Measurements from ENCODE around the gene TSEN54.

- TF ChIP-seq MAX (IDR thresholded peaks at IDR 0.05; ENCODE audit: low read depth) = no peak
- TF ChIP-seq CTCF (IDR thresholded peaks at IDR 0.05) = no peak
- TF ChIP-seq RFX5 (IDR thresholded peaks at IDR 0.05; ENCODE audit: low read length) = no peak
- no peak for TF ChIP-seq MEF2A (IDR thresholded peaks at IDR 0.05; ENCODE audit: borderline replicate concordance, low read depth)
- TF ChIP-seq POLR2AphosphoS5 (IDR thresholded peaks at IDR 0.05; ENCODE audit: low read depth, low read length) = no peak
- TF ChIP-seq ELF1 (IDR thresholded peaks at IDR 0.05) = no peak
- no peak for TF ChIP-seq USF1 (IDR thresholded peaks at IDR 0.05; ENCODE audit: borderline replicate concordance, low read depth)
- no peak for TF ChIP-seq SIN3A (IDR thresholded peaks at IDR 0.05; ENCODE audit: borderline replicate concordance, low read depth, low read length)
- TF ChIP-seq TAF1 (IDR thresholded peaks at IDR 0.05; ENCODE audit: borderline replicate concordance, low read depth, low read length) = no peak
- TF ChIP-seq JUND (IDR thresholded peaks at IDR 0.05) = no peak
Observed at GRCh38 chr17:75503337-75503950, 12.9 kb upstream of the TSEN54 start.
